Panc1 (cell line): ENCODE measurements around the gene DRP2. TPM values are rescaled to one million over a fixed set of nuclear protein-coding genes. Genes with fewer than 3 reads are reported as not detected.

ENCODE experiments used
- ATAC-seq: fragments of 200-7000 bp; cut with Tn5 transposase; 2 replicates; pipeline ENCODE4 v1.9.1; 2020; ENCODE audit warnings: mild to moderate bottlenecking, moderate library complexity
- BruUV-seq: library from RNA; stranded (reverse); fragments of 400-500 nt; replicated peaks from 2 replicates; lab custom pipeline; 2021; lab: Mats Ljungman, UMichigan
- CTCF ChIA-PET: fragments of 300-600 bp; sonication (Branson Sonifier 250); formaldehyde crosslinking; loops from one replicate; lab custom pipeline; 2022; ENCODE audit warnings: antibody characterized with exemption; lab: Charles Lee
- POLR2A ChIA-PET: fragments of 300-600 bp; sonication (Branson Sonifier 250); formaldehyde crosslinking; loops from one replicate; lab custom pipeline; 2022; ENCODE audit warnings: antibody characterized with exemption; lab: Charles Lee
- DNase-seq: peaks from one replicate; pipeline ENCODE4 v3.0.0-alpha.2; 2010; ENCODE audit warnings: low read depth, low spot score
- H3K27ac ChIP-seq: 2 replicates; pipeline ENCODE4 v1.5.1; 2011; ENCODE audit warnings: mild to moderate bottlenecking, low read length, inconsistent platforms
- H3K27me3 ChIP-seq: fragments of 200-500 bp; sonication (Bioruptor generic); 2 replicates; pipeline ENCODE4 v1.6.0; 2014; ENCODE audit warnings: low read length, inconsistent platforms; ENCODE audit not compliant: control insufficient read depth, insufficient read depth
- H3K36me3 ChIP-seq: fragments of 200-500 bp; sonication (Bioruptor generic); 2 replicates; pipeline ENCODE4 v1.5.1; 2014; ENCODE audit warnings: inconsistent platforms, mild to moderate bottlenecking, low read length, moderate library complexity; ENCODE audit not compliant: control insufficient read depth, insufficient read depth
- H3K4me1 ChIP-seq: 2 replicates; pipeline ENCODE4 v1.5.1; 2011; ENCODE audit warnings: inconsistent platforms, mild to moderate bottlenecking, low read length, moderate library complexity; ENCODE audit not compliant: control insufficient read depth, insufficient read depth
- H3K4me3 ChIP-seq, 2 experiments: 2 replicates each; pipeline ENCODE4 v1.5.1; 2011 to 2012; ENCODE audit warnings: low read depth in 2 of 2, low read length in 2 of 2, mild to moderate bottlenecking in 2 of 2, inconsistent platforms in 1 of 2, moderate library complexity in 1 of 2
- H3K9me3 ChIP-seq: fragments of 200-500 bp; sonication (Bioruptor generic); 2 replicates; pipeline ENCODE4 v1.5.1; 2014; ENCODE audit warnings: low read depth, mild to moderate bottlenecking, inconsistent platforms, low read length, moderate library complexity; ENCODE audit not compliant: control insufficient read depth, insufficient read depth
- CTCF ChIP-seq: fragments of 450-650 bp; IDR thresholded peaks from 2 replicates; pipeline ENCODE4 v1.5.1; 2017; ENCODE audit warnings: mild to moderate bottlenecking
- POLR2AphosphoS5 ChIP-seq: IDR thresholded peaks from 2 replicates; pipeline ENCODE4 v1.6.1; 2012; ENCODE audit warnings: mild to moderate bottlenecking, low read depth, low read length, moderate library complexity
- SIN3A ChIP-seq: IDR thresholded peaks from 2 replicates; pipeline ENCODE4 v1.6.1; 2012; ENCODE audit warnings: low read depth, mild to moderate bottlenecking, low read length, moderate library complexity, borderline replicate concordance; ENCODE audit not compliant: insufficient read depth
- TCF7L2 ChIP-seq: IDR thresholded peaks from 2 replicates; pipeline ENCODE4 v1.6.1; 2011; ENCODE audit warnings: mild to moderate bottlenecking, low read depth, low read length, inconsistent platforms
- in situ Hi-C: cut with HindIII; loops from 2 replicates; pipeline ENCODE4 v1.10.0; 2016; ENCODE audit warnings: low sequenced_read_pairs, low pct_unique_long_range_greater_than_20kb
- intact Hi-C: fragments of 100-400 bp; cut with micrococcal nuclease; formaldehyde crosslinking; loops from one replicate; pipeline ENCODE4 v1.10.0; 2022; ENCODE audit not compliant: unreplicated experiment
- total RNA-seq: library from RNA; stranded (reverse); gene quantifications from one replicate; pipeline ENCODE4 v1.2.1, GENCODE V29; 2021; ENCODE audit not compliant: unreplicated experiment
- TF ChIP-seq, protein P1 (sequence below), 2 experiments: IDR thresholded peaks; 2 replicates each; pipeline ENCODE4 v1.6.1; 2011 to 2012; ENCODE audit warnings: low read depth in 2 of 2, control low read depth in 1 of 2, low read length in 1 of 2, mild to moderate bottlenecking in 1 of 2, moderate library complexity in 1 of 2; ENCODE audit not compliant: insufficient read depth in 1 of 2

The DRP2 gene
- total RNA-seq, 1 experiment from 2014 or later, result 0.15 TPM

GRCh38 chrX:101257448-101258258 is 38.1 kb downstream of the DRP2 start:
- in situ Hi-C loops, result loop anchor here (10.0 kb wide), 1 partner anchor 53 kb away; no protein-coding TSS in a partner anchor

GRCh38 chrX:101258259-101258581 is 38.6 kb downstream of the DRP2 start:
- no peaks in the 10 kb centered on the region for H3K36me3 ChIP-seq
- H3K4me1 ChIP-seq, result no peaks in the 10 kb centered on the region
- DNase-seq (no peak), ATAC-seq (no peak)
- in situ Hi-C loops (loop anchor here (10.0 kb wide), 1 partner anchor 53 kb away; no protein-coding TSS in a partner anchor), intact Hi-C loops (no loop called here)
- CTCF ChIA-PET, result no interaction called here
- POLR2A ChIA-PET, result no interaction called here
- H3K4me3 ChIP-seq, result no peak overlapping the region
- no TSS peak for BruUV-seq
- H3K27me3 ChIP-seq, result no peaks in the 10 kb centered on the region
- TF ChIP-seq TCF7L2 (no peak), POLR2AphosphoS5 (no peak), SIN3A (no peak), CTCF (no peak)
- TF ChIP-seq, protein P1, sequence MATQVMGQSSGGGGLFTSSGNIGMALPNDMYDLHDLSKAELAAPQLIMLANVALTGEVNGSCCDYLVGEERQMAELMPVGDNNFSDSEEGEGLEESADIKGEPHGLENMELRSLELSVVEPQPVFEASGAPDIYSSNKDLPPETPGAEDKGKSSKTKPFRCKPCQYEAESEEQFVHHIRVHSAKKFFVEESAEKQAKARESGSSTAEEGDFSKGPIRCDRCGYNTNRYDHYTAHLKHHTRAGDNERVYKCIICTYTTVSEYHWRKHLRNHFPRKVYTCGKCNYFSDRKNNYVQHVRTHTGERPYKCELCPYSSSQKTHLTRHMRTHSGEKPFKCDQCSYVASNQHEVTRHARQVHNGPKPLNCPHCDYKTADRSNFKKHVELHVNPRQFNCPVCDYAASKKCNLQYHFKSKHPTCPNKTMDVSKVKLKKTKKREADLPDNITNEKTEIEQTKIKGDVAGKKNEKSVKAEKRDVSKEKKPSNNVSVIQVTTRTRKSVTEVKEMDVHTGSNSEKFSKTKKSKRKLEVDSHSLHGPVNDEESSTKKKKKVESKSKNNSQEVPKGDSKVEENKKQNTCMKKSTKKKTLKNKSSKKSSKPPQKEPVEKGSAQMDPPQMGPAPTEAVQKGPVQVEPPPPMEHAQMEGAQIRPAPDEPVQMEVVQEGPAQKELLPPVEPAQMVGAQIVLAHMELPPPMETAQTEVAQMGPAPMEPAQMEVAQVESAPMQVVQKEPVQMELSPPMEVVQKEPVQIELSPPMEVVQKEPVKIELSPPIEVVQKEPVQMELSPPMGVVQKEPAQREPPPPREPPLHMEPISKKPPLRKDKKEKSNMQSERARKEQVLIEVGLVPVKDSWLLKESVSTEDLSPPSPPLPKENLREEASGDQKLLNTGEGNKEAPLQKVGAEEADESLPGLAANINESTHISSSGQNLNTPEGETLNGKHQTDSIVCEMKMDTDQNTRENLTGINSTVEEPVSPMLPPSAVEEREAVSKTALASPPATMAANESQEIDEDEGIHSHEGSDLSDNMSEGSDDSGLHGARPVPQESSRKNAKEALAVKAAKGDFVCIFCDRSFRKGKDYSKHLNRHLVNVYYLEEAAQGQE (IDR thresholded peaks at IDR 0.05; ENCODE audit: insufficient read depth in 1 of 2, low read depth in 2 of 2, low read length in 1 of 2), result no peak
- H3K9me3 ChIP-seq, result no peaks in the 10 kb centered on the region
- no peak overlapping the region for H3K27ac ChIP-seq

More at GRCh38 chrX:101257448-101258258, 38.1 kb downstream of the DRP2 start:
- H3K4me3 ChIP-seq, result no peak overlapping the region
- no peak overlapping the region for H3K27ac ChIP-seq
- H3K9me3 ChIP-seq, result no peaks in the 10 kb centered on the region
- POLR2A ChIA-PET, result no interaction called here
- CTCF ChIA-PET, result no interaction called here
- H3K4me1 ChIP-seq, result no peaks in the 10 kb centered on the region
- DNase-seq (no peak), ATAC-seq (no peak)
- no TSS peak for BruUV-seq
- no peak for TF ChIP-seq TCF7L2
- TF ChIP-seq, protein P1 (IDR thresholded peaks at IDR 0.05; ENCODE audit: insufficient read depth in 1 of 2, low read depth in 2 of 2, low read length in 1 of 2), result no peak
- no peak for TF ChIP-seq SIN3A
- TF ChIP-seq POLR2AphosphoS5, result no peak
- no peak for TF ChIP-seq CTCF
- H3K36me3 ChIP-seq, result no peaks in the 10 kb centered on the region
- no peaks in the 10 kb centered on the region for H3K27me3 ChIP-seq
- intact Hi-C loops, result no loop called here
